ENCODE data around the gene AUTS2.

AUTS2 gene

DNA sequence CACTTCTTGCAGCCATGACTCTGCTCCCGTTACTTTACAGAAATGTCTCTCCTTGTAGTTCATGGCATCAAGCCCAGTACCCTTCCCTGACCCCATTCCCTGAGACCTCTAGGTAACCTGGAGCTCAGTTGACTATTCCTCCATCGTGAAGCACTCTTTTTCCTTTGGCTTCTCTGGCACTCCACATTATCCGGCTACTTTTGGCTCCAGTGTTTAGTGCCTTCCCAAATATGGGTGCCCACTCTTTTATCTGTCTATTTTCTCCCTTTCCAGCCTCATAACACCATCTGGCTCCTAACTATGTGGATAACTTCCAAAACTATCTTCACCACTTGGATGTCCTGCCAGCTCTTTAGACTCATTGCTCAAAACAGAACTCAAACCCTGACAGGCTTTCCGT, 788.9 kb downstream of the AUTS2 start:
- DNase-seq (ENCODE audit: low read depth) = no peak

- no peak for DNase-seq (ENCODE audit: low read depth)
Observed at GRCh38 chr7:70389531-70390151, 791.4 kb downstream of the AUTS2 start.

- no peak for DNase-seq (ENCODE audit: low read depth)
Observed at GRCh38 chr7:70390251-70390650, 792.0 kb downstream of the AUTS2 start.

DNA sequence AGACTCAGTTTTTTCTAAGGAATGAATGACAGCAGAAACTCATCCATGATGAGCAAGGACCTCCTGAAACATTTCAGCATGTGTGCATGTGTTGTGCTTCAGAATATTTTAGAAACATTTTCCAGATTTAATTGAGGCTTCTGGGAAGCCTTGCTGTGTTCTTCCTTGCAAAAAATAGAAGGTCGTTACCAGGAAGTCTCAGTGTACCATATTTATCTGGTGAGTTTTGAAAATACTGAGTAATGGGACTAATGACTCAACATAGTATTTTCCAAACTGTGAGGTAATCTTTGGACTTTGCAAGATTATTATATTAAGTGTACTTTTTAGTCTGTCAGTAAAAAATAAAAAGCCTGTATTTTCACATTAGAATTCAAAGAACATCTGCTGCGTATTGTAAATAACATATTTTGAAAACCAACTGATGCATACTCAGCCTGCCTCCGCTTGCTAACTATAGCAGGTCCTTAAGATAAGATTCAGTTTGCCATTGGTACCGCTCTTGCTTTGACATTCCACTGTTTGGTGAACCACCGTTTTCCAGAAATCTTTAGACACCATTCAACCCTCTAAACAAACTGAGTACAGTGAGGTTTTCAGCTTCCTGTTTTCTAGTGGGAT, 794.1 kb downstream of the AUTS2 start:
- no peak for DNase-seq (ENCODE audit: low read depth)

GRCh38 chr7:70392877-70393435, 794.7 kb downstream of the AUTS2 start:
- DNase-seq (ENCODE audit: low read depth) = no peak

DNA sequence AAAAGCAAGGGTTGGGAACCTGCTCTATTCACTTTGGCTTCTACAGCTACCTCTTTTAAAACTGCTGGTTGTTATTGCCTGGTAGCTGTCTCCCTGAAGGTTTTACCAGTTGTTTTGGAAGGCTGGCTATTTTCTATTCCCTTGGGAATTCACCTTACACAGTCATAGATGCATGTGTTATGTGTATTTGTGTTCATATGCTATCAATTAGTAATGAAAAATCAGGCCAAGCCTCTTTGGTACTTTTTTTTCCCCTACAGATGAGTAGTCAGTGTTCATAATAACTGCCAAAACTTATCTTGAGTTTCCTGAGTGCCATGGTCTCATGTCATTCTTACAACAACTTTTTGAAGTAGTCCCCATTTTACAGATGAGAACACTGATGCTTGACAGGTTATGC, 795.7 kb downstream of the AUTS2 start:
- DNase-seq (ENCODE audit: low read depth) = no peak

DNA sequence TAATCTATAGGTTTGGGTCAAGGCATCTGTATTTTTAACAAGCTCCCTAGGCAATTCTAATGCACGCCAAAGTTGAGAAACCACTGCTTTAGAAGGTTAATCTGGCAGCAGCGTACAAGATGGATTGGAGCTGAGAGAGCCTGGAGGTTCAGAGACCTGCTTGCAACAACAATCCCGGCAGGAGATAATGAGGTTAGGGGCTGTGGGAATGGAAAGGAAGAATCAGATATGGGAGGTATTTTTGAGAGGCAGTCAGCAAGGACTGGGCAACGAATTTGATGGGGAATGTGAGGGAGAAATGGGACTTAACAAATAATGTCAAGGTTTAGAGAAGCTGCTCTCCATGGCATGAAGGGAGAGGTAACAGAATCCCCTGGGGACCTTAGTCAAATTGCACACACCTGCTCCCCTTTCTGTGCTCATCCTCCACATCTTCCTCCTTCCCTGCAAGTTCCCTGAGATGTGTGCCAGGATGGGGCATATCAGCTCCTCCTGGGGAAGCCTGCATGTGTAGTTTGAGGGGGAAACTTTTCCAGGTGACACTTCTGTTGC, 802.6 kb downstream of the AUTS2 start:
- no peak for DNase-seq (ENCODE audit: low read depth)

- DNase-seq (ENCODE audit: low read depth) = no peak
Observed at GRCh38 chr7:70402069-70402468, 803.8 kb downstream of the AUTS2 start.

DNA sequence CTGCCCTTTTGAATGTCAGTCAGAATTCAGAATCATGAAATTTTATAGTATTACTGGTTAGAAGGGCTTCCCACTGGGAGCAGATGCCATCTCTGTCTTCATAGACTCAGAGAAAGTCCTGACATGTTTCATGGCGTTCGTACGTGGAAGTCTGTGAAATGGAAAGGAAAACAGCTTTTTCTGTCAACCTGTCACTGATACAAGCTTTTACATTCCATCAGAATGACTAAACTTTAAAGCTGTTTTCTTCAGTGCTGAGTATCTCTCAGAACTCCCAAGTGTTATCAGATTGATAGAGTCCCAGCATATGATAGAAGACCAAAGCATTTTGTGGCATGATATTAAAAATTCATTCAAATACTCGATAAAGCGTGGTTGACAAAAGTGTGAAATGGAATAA, 807.0 kb downstream of the AUTS2 start:
- DNase-seq (ENCODE audit: low read depth) = no peak

- DNase-seq (ENCODE audit: low read depth) = no peak
Observed at GRCh38 chr7:70406186-70406949, 808.1 kb downstream of the AUTS2 start.

GRCh38 chr7:70406950-70407209, 808.6 kb downstream of the AUTS2 start:
- DNase-seq (ENCODE audit: low read depth) = no peak

GRCh38 chr7:70408477-70408876, 810.2 kb downstream of the AUTS2 start:
- DNase-seq (ENCODE audit: low read depth) = no peak

DNA sequence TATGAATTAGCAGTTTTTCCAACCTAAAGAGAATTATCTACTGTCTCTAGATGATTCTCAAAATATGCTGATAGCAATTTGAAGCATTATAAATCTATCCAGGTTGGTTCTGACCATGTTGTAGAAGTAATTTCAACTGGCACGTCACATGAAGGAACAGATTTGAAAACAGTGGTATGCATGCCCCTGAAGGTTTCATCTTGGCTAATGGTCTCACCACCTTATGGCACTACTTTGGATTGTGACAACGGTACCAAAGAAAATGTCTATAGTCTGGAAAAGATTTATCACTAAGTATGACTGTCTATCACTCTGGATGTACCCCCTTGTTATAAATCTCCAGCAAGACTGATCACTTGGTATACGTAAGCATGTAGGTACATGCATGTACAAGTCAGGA, 810.6 kb downstream of the AUTS2 start:
- no peak for DNase-seq (ENCODE audit: low read depth)

GRCh38 chr7:70410134-70410750, 812.0 kb downstream of the AUTS2 start:
- DNase-seq (ENCODE audit: low read depth) = no peak

- DNase-seq (ENCODE audit: low read depth) = no peak
Observed at GRCh38 chr7:70414368-70414767, 816.1 kb downstream of the AUTS2 start.

DNA sequence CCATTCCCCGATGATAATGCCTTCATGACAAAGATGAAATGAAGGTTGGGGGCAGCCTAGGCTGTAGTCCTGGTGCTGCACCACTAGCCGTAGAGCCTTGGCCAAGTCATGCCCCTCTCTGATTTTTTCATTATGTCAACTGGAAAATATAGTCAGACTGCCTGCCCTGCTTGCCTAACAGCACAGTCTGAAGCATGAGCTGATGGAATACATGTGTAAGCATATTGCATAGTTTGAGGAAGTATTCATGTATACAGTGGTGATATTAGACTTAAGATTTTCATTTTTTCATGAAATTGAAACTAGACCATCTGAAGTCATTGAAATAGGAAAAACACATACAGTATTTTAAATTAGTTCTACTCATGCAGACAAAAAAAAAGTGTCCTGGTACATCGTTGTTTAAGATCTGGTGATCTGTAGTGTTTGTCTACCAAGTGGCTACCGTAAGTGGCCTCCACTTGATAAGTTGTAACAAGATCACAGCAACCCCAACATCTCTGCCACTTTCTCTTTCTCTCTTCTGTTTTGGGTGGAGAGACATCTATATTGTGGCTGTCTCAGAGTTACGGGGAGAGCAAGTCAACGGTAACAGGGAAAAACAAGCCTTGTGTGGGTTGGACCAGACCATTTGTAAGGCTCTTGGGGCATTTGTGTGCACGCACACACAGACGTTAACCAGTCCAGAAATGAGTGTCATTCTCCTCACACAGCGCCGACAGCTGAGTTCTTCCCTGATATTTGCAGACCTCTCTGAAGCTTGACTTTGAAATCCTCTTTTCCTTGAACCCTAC, 817.1 kb downstream of the AUTS2 start:
- DNase-seq (ENCODE audit: low read depth) = no peak

DNA sequence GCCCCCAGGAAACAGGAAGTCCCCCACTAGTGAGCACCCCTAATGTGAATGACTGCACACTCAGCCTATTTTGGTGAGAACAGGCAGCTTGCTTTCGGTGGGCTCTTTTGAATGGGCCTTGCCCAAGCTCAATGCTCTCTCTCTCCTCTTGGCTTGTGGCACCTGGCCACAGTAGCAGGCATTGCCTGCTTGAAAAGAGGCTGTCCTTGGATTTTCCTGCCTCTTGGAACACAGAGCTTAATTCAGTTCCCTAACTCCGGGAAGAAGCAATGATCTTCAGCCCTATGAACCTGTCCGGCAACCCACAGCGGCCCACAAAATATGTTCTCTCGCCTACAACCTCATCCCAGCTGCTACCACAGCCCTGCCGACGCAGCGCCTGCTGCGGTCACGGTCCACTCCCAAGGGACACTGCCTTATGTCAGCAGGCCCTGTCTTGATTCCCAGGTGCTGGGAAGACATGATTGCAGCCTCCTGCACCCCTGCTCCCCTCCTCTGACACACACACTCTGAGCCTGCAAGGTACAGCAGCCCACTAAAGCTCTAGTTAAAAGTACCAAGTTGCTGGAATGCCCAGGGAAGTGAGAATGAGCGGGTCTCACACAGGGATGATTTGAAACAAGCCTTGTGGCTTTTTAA, 818.2 kb downstream of the AUTS2 start:
- DNase-seq (ENCODE audit: low read depth) = no peak

GRCh38 chr7:70416986-70417655, 818.8 kb downstream of the AUTS2 start:
- DNase-seq (ENCODE audit: low read depth) = no peak

- no peak for DNase-seq (ENCODE audit: low read depth)
Observed at GRCh38 chr7:70419526-70420380, 821.5 kb downstream of the AUTS2 start.

- no peak for DNase-seq (ENCODE audit: low read depth)
Observed at GRCh38 chr7:70420381-70420662, 822.0 kb downstream of the AUTS2 start.
